ENCODE results near the gene SMTN. TPM values are rescaled to one million over a fixed set of nuclear protein-coding genes. Genes with fewer than 3 reads are reported as not detected.
A peak's percentile ranks its signal among the peaks of the same experiment; 100 is the strongest.

Gene SMTN
- total RNA-seq, 1 donor from 2014 or later: 250 TPM

GRCh38 chr22:31119026-31119717 is 38.1 kb downstream of the SMTN start:
- no peak for DNase-seq (ENCODE audit: missing footprints)
- peak; percentile 83 for ATAC-seq
- intact Hi-C loops (cut with DNase I): loop anchor here (2.0 kb wide), 1 partner anchor 24 kb away; no protein-coding TSS in a partner anchor

GRCh38 chr22:31120230-31120629 is 39.1 kb downstream of the SMTN start:
- intact Hi-C loops (cut with DNase I): no loop called here
- ATAC-seq (no peak), DNase-seq (ENCODE audit: missing footprints) (no peak)

GRCh38 chr22:31120642-31121041 is 39.5 kb downstream of the SMTN start:
- DNase-seq (ENCODE audit: missing footprints) (no peak), ATAC-seq (no peak)
- intact Hi-C loops (cut with DNase I): no loop called here

- no peak for ATAC-seq
- intact Hi-C loops (cut with DNase I): no loop called here
- DNase-seq (ENCODE audit: missing footprints): no peak
These were observed 40.3 kb downstream of the SMTN start for GRCh38 chr22:31121403-31121802.

GRCh38 chr22:31122196-31122531 is 41.0 kb downstream of the SMTN start:
- peak; percentile 38 for ATAC-seq
- intact Hi-C loops (cut with DNase I): no loop called here
- no peak for DNase-seq (ENCODE audit: missing footprints)

GRCh38 chr22:31122532-31123291 is 41.6 kb downstream of the SMTN start, which contains the start of gene INPP5J:
Gene INPP5J (plus strand): TSS chr22:31122966. CDS start chr22:31123015, 49 bp downstream.
- intact Hi-C loops (cut with DNase I): no loop called here
- no peak for DNase-seq (ENCODE audit: missing footprints)
- ATAC-seq: peak; percentile 75

GRCh38 chr22:31123292-31123602 is 42.1 kb downstream of the SMTN start:
- DNase-seq (ENCODE audit: missing footprints) (no peak), ATAC-seq (no peak)
- intact Hi-C loops (cut with DNase I): no loop called here

GRCh38 chr22:31124290-31124689 is 43.2 kb downstream of the SMTN start:
- ATAC-seq: no peak
- intact Hi-C loops (cut with DNase I): no loop called here
- no peak for DNase-seq (ENCODE audit: missing footprints)

- intact Hi-C loops (cut with DNase I): no loop called here
- no peak for DNase-seq (ENCODE audit: missing footprints)
- ATAC-seq: no peak
These were observed 43.8 kb downstream of the SMTN start for GRCh38 chr22:31124811-31125465.

- no peak for DNase-seq (ENCODE audit: missing footprints)
- ATAC-seq: no peak
These were observed 44.5 kb downstream of the SMTN start for GRCh38 chr22:31125521-31126117.

GRCh38 chr22:31126128-31126868 is 45.2 kb downstream of the SMTN start:
- intact Hi-C loops (cut with DNase I): no loop called here
- DNase-seq (ENCODE audit: missing footprints) (no peak), ATAC-seq (no peak)

More at GRCh38 chr22:31125521-31126117, 44.5 kb downstream of the SMTN start:
- intact Hi-C loops (cut with DNase I): no loop called here

GRCh38 chr22:31126869-31127175 is 45.7 kb downstream of the SMTN start:
- intact Hi-C loops (cut with DNase I): no loop called here
- no peak for ATAC-seq
- DNase-seq (ENCODE audit: missing footprints): no peak

- intact Hi-C loops (cut with DNase I): no loop called here
- ATAC-seq: no peak
- DNase-seq (ENCODE audit: missing footprints): no peak
These were observed 46.2 kb downstream of the SMTN start for GRCh38 chr22:31127181-31127772.

GRCh38 chr22:31128156-31128555 is 47.0 kb downstream of the SMTN start:
- no peak for ATAC-seq
- no peak for DNase-seq (ENCODE audit: missing footprints)
- intact Hi-C loops (cut with DNase I): no loop called here

GRCh38 chr22:31130873-31131272 is 49.8 kb downstream of the SMTN start:
- ATAC-seq (no peak), DNase-seq (ENCODE audit: missing footprints) (no peak)
- intact Hi-C loops (cut with DNase I): no loop called here

GRCh38 chr22:31133911-31134310 is 52.8 kb downstream of the SMTN start:
- DNase-seq (ENCODE audit: missing footprints) (no peak), ATAC-seq (no peak)
- intact Hi-C loops (cut with DNase I): no loop called here

GRCh38 chr22:31134688-31135087 is 53.6 kb downstream of the SMTN start:
- intact Hi-C loops (cut with DNase I): no loop called here

GRCh38 chr22:31135706-31136105 is 54.6 kb downstream of the SMTN start:
- intact Hi-C loops (cut with DNase I): no loop called here
- ATAC-seq: no peak
- DNase-seq (ENCODE audit: missing footprints): no peak

More at GRCh38 chr22:31134688-31135087, 53.6 kb downstream of the SMTN start:
- no peak for ATAC-seq
- DNase-seq (ENCODE audit: missing footprints): no peak

GRCh38 chr22:31136155-31136554 is 55.0 kb downstream of the SMTN start:
- ATAC-seq (no peak), DNase-seq (ENCODE audit: missing footprints) (no peak)
- intact Hi-C loops (cut with DNase I): no loop called here
